DND-41 (cell line): Measurements from ENCODE around the gene TMEM125.

Experiments
- ATAC-seq: fragments of 200-7000 bp; cut with Tn5 transposase; 3 replicates; pipeline ENCODE4 v1.9.1; 2021; ENCODE audit warnings: low read depth; ENCODE audit not compliant: insufficient read depth
- DNase-seq: peaks from one replicate; pipeline ENCODE4 v3.0.0-alpha.2; 2020
- H2AFZ ChIP-seq: 2 replicates; pipeline ENCODE4 v1.6.0; 2012; ENCODE audit warnings: low read depth, low read length
- H3K27ac ChIP-seq: 2 replicates; pipeline ENCODE4 v1.5.1; 2012; ENCODE audit warnings: low read length, inconsistent platforms
- H3K27me3 ChIP-seq: fragments of 200-600 bp; sonication (generic); 2 replicates; pipeline ENCODE4 v1.6.0; 2012; ENCODE audit warnings: low read length, mild to moderate bottlenecking, inconsistent platforms; ENCODE audit not compliant: insufficient read depth, poor library complexity
- H3K36me3 ChIP-seq: 2 replicates; pipeline ENCODE4 v1.5.1; 2012; ENCODE audit warnings: low read length, inconsistent platforms; ENCODE audit not compliant: insufficient read depth
- H3K4me1 ChIP-seq: 2 replicates; pipeline ENCODE4 v1.5.1; 2012; ENCODE audit warnings: mild to moderate bottlenecking, low read length; ENCODE audit not compliant: insufficient read depth
- H3K4me2 ChIP-seq: 2 replicates; pipeline ENCODE4 v1.6.0; 2012; ENCODE audit warnings: mild to moderate bottlenecking, moderate library complexity, low read length, inconsistent platforms; ENCODE audit not compliant: insufficient read depth
- H3K4me3 ChIP-seq, 2 experiments: fragments of 200-600 bp in 1 of 2; shearing (Covaris generic) in 1 of 2; 2 replicates each; pipeline ENCODE4 v1.5.1; 2012 to 2016; ENCODE audit warnings: inconsistent platforms in 2 of 2, low read length in 2 of 2, mild to moderate bottlenecking in 2 of 2, low read depth in 1 of 2, moderate library complexity in 1 of 2
- H3K79me2 ChIP-seq: 2 replicates; pipeline ENCODE4 v1.6.0; 2012; ENCODE audit warnings: low read length, inconsistent platforms; ENCODE audit not compliant: insufficient read depth
- H3K9ac ChIP-seq: 2 replicates; pipeline ENCODE4 v1.6.0; 2012; ENCODE audit warnings: low read depth, mild to moderate bottlenecking, inconsistent platforms, low read length, moderate library complexity
- H3K9me3 ChIP-seq: 2 replicates; pipeline ENCODE4 v1.5.1; 2012; ENCODE audit warnings: low read length, moderate library complexity, mild to moderate bottlenecking, inconsistent platforms; ENCODE audit not compliant: insufficient read depth, severe bottlenecking
- H4K20me1 ChIP-seq: 2 replicates; pipeline ENCODE4 v1.6.0; 2012; ENCODE audit warnings: low read length; ENCODE audit not compliant: insufficient read depth
- CTCF ChIP-seq: IDR thresholded peaks from 2 replicates; pipeline ENCODE4 v1.5.1; 2012; ENCODE audit warnings: borderline replicate concordance, low read length, moderate library complexity, mild to moderate bottlenecking; ENCODE audit not compliant: poor library complexity, severe bottlenecking; ENCODE audit errors: extremely low read depth
- EZH2 ChIP-seq: IDR thresholded peaks from 3 replicates; pipeline ENCODE4 v1.6.1; 2012; ENCODE audit warnings: borderline replicate concordance, low read depth, mild to moderate bottlenecking, moderate library complexity, low read length, inconsistent platforms; ENCODE audit not compliant: severe bottlenecking

Gene TMEM125

GRCh38 chr1:43318831-43319230 lies 49.0 kb downstream of the TMEM125 start:
- no peak for DNase-seq
- H3K9ac ChIP-seq: no peak overlapping the region

GRCh38 chr1:43319288-43319687 lies 49.5 kb downstream of the TMEM125 start:
- Histone ChIP-seq H3K9me3 (no peaks in the 10 kb centered on the region), H4K20me1 (no peaks in the 10 kb centered on the region), H3K36me3 (no peaks in the 10 kb centered on the region), H2AFZ (no peak overlapping the region), H3K9ac (no peak overlapping the region), H3K4me2 (no peak overlapping the region), H3K27ac (no peak overlapping the region), H3K79me2 (no peaks in the 10 kb centered on the region), H3K4me1 (no peaks in the 10 kb centered on the region), H3K27me3 (no peaks in the 10 kb centered on the region), H3K4me3 (no peak overlapping the region)
- TF ChIP-seq EZH2: no peak
- no peak for TF ChIP-seq CTCF
- DNase-seq: no peak
- ATAC-seq: no peak

More at GRCh38 chr1:43318831-43319230, 49.0 kb downstream of the TMEM125 start:
- no peak for ATAC-seq
- Histone ChIP-seq H3K27ac (no peak overlapping the region), H3K4me3 (no peak overlapping the region), H3K36me3 (no peaks in the 10 kb centered on the region), H4K20me1 (no peaks in the 10 kb centered on the region), H3K79me2 (no peaks in the 10 kb centered on the region), H3K4me2 (no peak overlapping the region), H3K9me3 (no peaks in the 10 kb centered on the region), H3K4me1 (no peaks in the 10 kb centered on the region), H3K27me3 (no peaks in the 10 kb centered on the region), H2AFZ (no peak overlapping the region)
- no peak for TF ChIP-seq EZH2
- no peak for TF ChIP-seq CTCF

GRCh38 chr1:43319766-43320165 lies 50.0 kb downstream of the TMEM125 start:
- H3K4me2 ChIP-seq: no peak overlapping the region
- H3K4me3 ChIP-seq: no peak overlapping the region
- H2AFZ ChIP-seq: no peak overlapping the region
- DNase-seq: no peak
- no peaks in the 10 kb centered on the region for H3K79me2 ChIP-seq
- ATAC-seq: no peak
- no peaks in the 10 kb centered on the region for H3K36me3 ChIP-seq
- H3K4me1 ChIP-seq: no peaks in the 10 kb centered on the region
- no peaks in the 10 kb centered on the region for H4K20me1 ChIP-seq
- H3K9me3 ChIP-seq: no peaks in the 10 kb centered on the region
- TF ChIP-seq EZH2: no peak
- TF ChIP-seq CTCF: no peak
- H3K9ac ChIP-seq: no peak overlapping the region
- H3K27me3 ChIP-seq: no peaks in the 10 kb centered on the region
- H3K27ac ChIP-seq: no peak overlapping the region
